Stimulated activated CD8-positive, alpha-beta memory T cell treated with anti-CD3 and anti-CD28 coated beads, Interleukin-15, amount 100 ng/mL, for 4 hours (primary cell): ENCODE measurements around the gene PPP1R12A.
"Not testable (repeated sequence)": the region's sequence is repeated elsewhere in the genome, so short reads cannot be mapped to it uniquely, and the experiment has no call there.

Experiments
- DNase-seq, 2 donors: peaks; one replicate each; pipeline ENCODE4 v3.0.0-alpha.2; 2020; ENCODE audit warnings: low read depth in 2 of 2

PPP1R12A gene

GRCh38 chr12:79935021-79935623 lies at the start of gene PPP1R12A:
PPP1R12A (minus strand) TSS chr12:79935097; CDS start chr12:79934931, 166 bp downstream.
- peak; percentile 83 to 88 for DNase-seq

- no peak for DNase-seq
Observed at GRCh38 chr12:79983986-79984620, 49.2 kb upstream of the PPP1R12A start.

- no peak for DNase-seq
Observed at GRCh38 chr12:79983492-79983891, 48.6 kb upstream of the PPP1R12A start.

GRCh38 chr12:79982086-79983062 lies 47.5 kb upstream of the PPP1R12A start:
- no peak for DNase-seq

GRCh38 chr12:79978692-79979091 lies 43.8 kb upstream of the PPP1R12A start:
- DNase-seq = no peak

GRCh38 chr12:79977856-79978460 lies 43.1 kb upstream of the PPP1R12A start:
- not testable (repeated sequence) for DNase-seq

- DNase-seq = no peak
Observed at GRCh38 chr12:79975143-79975542, 40.2 kb upstream of the PPP1R12A start.

GRCh38 chr12:79973801-79974200 lies 38.9 kb upstream of the PPP1R12A start:
- no peak for DNase-seq

- DNase-seq = no peak
Observed at GRCh38 chr12:79964100-79964627, 29.3 kb upstream of the PPP1R12A start.

GRCh38 chr12:79961411-79961810 lies 26.5 kb upstream of the PPP1R12A start:
- DNase-seq = no peak

- DNase-seq = no peak
Observed at GRCh38 chr12:79959484-79959883, 24.6 kb upstream of the PPP1R12A start.

- DNase-seq = no peak
Observed at GRCh38 chr12:79956896-79957295, 22.0 kb upstream of the PPP1R12A start.

- no peak for DNase-seq
Observed at GRCh38 chr12:79955561-79955960, 20.7 kb upstream of the PPP1R12A start.

GRCh38 chr12:79954037-79954610 lies 19.2 kb upstream of the PPP1R12A start:
- no peak for DNase-seq

- no peak for DNase-seq
Observed at GRCh38 chr12:79949098-79949497, 14.2 kb upstream of the PPP1R12A start.

GRCh38 chr12:79945433-79945832 lies 10.5 kb upstream of the PPP1R12A start:
- DNase-seq = no peak

GRCh38 chr12:79944565-79944964 lies 9.7 kb upstream of the PPP1R12A start:
- no peak for DNase-seq

- not testable (repeated sequence) for DNase-seq
Observed at GRCh38 chr12:79942846-79943245, 7.9 kb upstream of the PPP1R12A start.

- DNase-seq = no peak
Observed at GRCh38 chr12:79939728-79940310, 4.9 kb upstream of the PPP1R12A start.

- no peak for DNase-seq
Observed at GRCh38 chr12:79938843-79939242, 3.9 kb upstream of the PPP1R12A start.

GRCh38 chr12:79936670-79937069 lies 1.8 kb upstream of the PPP1R12A start:
- DNase-seq = no peak
